GM19239 (cell line): Measurements from ENCODE around the gene ST6GALNAC5.

ENCODE experiments used
- DNase-seq: peaks from one replicate; pipeline ENCODE4 v3.0.0; 2011; ENCODE audit warnings: low spot score; ENCODE audit not compliant: insufficient read length
- FAIRE-seq: peaks from 2 replicates; lab custom pipeline; 2011; peaks lifted over from hg19 to GRCh38; lab: Jason Lieb, UNC

ST6GALNAC5 gene

GRCh38 chr1:77038000-77038399 is 170.7 kb downstream of the ST6GALNAC5 start:
- FAIRE-seq, result no peak

GRCh38 chr1:77039111-77039510 is 171.8 kb downstream of the ST6GALNAC5 start:
- no peak for DNase-seq
- no peak for FAIRE-seq

More at GRCh38 chr1:77038000-77038399, 170.7 kb downstream of the ST6GALNAC5 start:
- DNase-seq, result no peak

- DNase-seq, result no peak
- FAIRE-seq, result no peak
Measured at GRCh38 chr1:77039739-77040138, 172.5 kb downstream of the ST6GALNAC5 start.

GRCh38 chr1:77040826-77041225 is 173.5 kb downstream of the ST6GALNAC5 start:
- no peak for DNase-seq
- no peak for FAIRE-seq

- DNase-seq (no peak), FAIRE-seq (no peak)
Measured at GRCh38 chr1:77044133-77044849, 177.0 kb downstream of the ST6GALNAC5 start.

- DNase-seq (no peak), FAIRE-seq (no peak)
Measured at GRCh38 chr1:77047575-77047974, 180.3 kb downstream of the ST6GALNAC5 start.

- FAIRE-seq, result no peak
- no peak for DNase-seq
Measured at GRCh38 chr1:77047978-77048614, 180.8 kb downstream of the ST6GALNAC5 start.

GRCh38 chr1:77048615-77049005 is 181.3 kb downstream of the ST6GALNAC5 start:
- no peak for DNase-seq
- FAIRE-seq, result no peak

- DNase-seq (no peak), FAIRE-seq (no peak)
Measured at GRCh38 chr1:77051425-77051824, 184.1 kb downstream of the ST6GALNAC5 start.

GRCh38 chr1:77056525-77056924 is 189.2 kb downstream of the ST6GALNAC5 start:
- DNase-seq, result no peak
- FAIRE-seq, result no peak

- DNase-seq (no peak), FAIRE-seq (no peak)
Measured at GRCh38 chr1:77057994-77058585, 190.8 kb downstream of the ST6GALNAC5 start.

GRCh38 chr1:77060000-77060399 is 192.7 kb downstream of the ST6GALNAC5 start:
- FAIRE-seq (no peak), DNase-seq (no peak)

- FAIRE-seq (no peak), DNase-seq (no peak)
Measured at GRCh38 chr1:77061162-77061561, 193.9 kb downstream of the ST6GALNAC5 start.

- FAIRE-seq (no peak), DNase-seq (no peak)
Measured at GRCh38 chr1:77063118-77063517, 195.8 kb downstream of the ST6GALNAC5 start.

GRCh38 chr1:77064246-77064645 is 197.0 kb downstream of the ST6GALNAC5 start:
- FAIRE-seq (no peak), DNase-seq (no peak)

GRCh38 chr1:77065693-77066342 is 198.5 kb downstream of the ST6GALNAC5 start:
- FAIRE-seq, result no peak
- no peak for DNase-seq

- DNase-seq (no peak), FAIRE-seq (no peak)
Measured at GRCh38 chr1:77068013-77068412, 200.7 kb downstream of the ST6GALNAC5 start.

GRCh38 chr1:77076759-77077158 is 209.5 kb downstream of the ST6GALNAC5 start:
- DNase-seq (no peak), FAIRE-seq (no peak)

- DNase-seq, result no peak
- FAIRE-seq, result no peak
Measured at GRCh38 chr1:77081834-77082233, 214.6 kb downstream of the ST6GALNAC5 start.

GRCh38 chr1:77084457-77084856 is 217.2 kb downstream of the ST6GALNAC5 start:
- DNase-seq (no peak), FAIRE-seq (no peak)

- DNase-seq, result no peak
Measured at GRCh38 chr1:77085109-77085508, 217.8 kb downstream of the ST6GALNAC5 start.

More at GRCh38 chr1:77085109-77085508, 217.8 kb downstream of the ST6GALNAC5 start:
- FAIRE-seq, result no peak
